SIG-M5 (cell line): Measurements from ENCODE around the gene KHNYN.
"Not testable (repeated sequence)": the region's sequence is repeated elsewhere in the genome, so short reads cannot be mapped to it uniquely, and the experiment has no call there.

Source experiments
- DNase-seq: peaks from one replicate; lab custom pipeline; 2025; lab: John Stamatoyannopoulos, UW

KHNYN gene

GRCh38 chr14:24473211-24473610 is 43.5 kb downstream of the KHNYN start:
- no peak for DNase-seq

DNA sequence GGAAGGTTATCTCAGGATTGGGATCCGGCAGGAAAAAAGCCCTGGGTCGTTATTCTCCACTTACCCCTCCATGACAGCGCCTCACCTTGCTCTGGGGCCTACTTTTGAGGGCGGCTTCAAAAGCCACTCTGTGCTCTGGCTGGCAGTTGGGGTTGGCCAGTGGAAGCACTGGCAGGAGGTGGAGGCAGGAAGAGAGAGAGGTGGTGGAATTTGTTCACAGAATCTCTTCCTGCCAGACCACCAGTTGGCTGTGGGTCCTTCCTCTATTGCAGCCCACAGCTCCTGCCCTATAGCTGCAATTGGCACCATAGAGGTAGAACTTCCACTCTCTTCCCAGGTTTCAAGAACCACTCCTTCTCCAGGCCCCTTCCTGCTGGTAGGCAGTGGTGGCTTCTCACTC is 45.5 kb downstream of the KHNYN start:
- DNase-seq: no peak

GRCh38 chr14:24479999-24480398 is 50.2 kb downstream of the KHNYN start:
- not testable (repeated sequence) for DNase-seq

GRCh38 chr14:24481622-24482324 is 52.0 kb downstream of the KHNYN start:
- DNase-seq: no peak

- not testable (repeated sequence) for DNase-seq
Observed at GRCh38 chr14:24482699-24483303, 53.0 kb downstream of the KHNYN start.

DNA sequence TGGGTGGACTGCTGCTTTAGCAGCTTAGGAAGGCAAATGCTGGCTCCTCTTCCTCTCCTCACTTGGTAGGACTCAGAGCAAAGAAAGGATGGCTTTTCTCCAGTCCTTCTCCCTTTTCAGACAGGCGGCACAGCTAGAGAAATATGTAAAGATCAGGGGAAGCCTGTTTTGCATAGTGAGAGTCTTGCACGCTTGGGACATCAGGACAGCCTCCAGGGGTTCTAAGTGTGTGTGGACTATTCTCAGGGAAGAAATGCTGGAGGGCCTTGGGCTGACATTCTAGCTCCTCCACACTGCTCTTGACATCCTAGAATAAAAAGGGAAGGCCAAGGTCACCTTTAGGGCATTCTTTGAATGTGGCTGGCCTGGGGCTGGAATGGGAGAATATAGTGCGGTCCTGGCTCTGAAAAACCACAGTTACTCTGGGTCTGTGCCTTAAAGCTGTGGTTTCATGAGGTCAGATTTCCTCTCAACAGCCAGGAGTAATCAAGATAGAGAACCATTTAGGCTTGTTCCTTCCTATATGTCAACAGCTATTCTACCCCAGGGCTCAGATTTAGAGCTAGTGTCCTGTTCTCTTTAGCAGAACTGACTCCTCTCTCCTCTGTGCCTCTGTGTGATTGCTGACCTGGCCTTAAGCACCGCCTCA is 54.0 kb downstream of the KHNYN start:
- DNase-seq: no peak
